ENCODE results near the gene PTPRN2.
"Not testable (repeated sequence)": the region's sequence is repeated elsewhere in the genome, so short reads cannot be mapped to it uniquely, and the experiment has no call there.

Gene PTPRN2

DNA sequence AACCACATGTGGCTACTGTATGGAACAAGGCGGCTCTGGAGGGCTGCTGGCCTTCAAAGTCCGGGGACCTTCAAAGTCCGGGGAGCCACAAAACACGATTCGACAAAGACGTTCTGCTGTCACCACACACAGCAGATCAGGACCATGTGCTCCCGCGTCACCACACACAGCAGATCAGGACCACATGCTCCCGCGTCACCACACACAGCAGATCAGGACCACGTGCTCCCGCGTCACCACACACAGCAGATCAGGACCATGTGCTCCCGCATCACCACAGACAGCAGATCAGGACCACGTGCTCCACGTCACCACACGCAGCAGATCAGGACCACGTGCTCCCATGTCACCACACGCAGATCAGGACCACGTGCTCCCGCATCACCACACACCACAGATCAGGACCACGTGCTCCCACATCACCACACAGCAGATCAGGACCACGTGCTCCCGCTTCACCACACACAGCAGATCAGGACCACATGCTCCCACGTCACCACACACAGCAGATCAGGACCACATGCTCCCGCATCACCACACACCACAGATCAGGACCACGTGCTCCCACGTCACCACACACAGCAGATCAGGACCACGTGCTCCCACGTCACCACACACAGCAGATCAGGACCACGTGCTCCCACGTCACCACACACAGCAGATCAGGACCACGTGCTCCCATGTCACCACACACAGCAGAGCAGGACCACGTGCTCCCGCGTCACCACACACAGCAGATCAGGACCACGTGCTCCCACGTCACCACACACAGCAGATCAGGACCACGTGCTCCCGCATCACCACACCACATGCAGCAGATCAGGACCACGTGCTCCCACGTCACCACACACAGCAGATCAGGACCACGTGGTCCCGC, 1024.9 kb downstream of the PTPRN2 start:
- peak; percentile 75 for FAIRE-seq
- not testable (repeated sequence) for DNase-seq (ENCODE audit: insufficient read length, low spot score)

DNA sequence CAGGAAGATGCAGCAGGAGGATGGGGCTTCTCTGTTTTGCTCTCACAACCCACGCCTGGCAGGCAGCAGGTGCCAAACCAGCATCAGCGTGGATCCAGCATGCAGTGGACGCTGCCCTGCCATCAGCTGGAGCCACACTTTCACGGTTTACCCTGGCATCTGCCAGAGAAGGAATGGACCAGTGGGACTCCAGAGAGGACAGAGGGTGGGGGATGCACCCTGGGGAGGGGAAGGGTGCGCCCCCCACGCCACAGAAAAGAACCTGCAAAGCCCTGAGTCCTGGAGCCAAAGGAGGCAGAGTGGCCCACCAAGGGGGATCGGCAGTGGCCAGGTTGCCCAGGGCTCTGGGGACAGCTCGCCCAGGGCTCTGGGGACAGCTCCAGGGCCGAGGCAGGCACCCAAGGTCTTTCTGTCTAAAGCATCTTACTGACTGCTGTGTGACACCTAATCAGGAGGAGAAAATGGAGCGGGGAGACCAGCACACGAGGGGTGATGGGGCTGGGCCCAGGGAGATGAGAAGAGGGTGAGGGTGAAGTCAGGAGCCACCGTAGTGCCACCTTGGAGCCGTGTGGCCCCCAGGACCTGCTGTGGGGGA, 1025.7 kb downstream of the PTPRN2 start:
- DNase-seq (ENCODE audit: insufficient read length, low spot score) (no peak), FAIRE-seq (no peak)

DNA sequence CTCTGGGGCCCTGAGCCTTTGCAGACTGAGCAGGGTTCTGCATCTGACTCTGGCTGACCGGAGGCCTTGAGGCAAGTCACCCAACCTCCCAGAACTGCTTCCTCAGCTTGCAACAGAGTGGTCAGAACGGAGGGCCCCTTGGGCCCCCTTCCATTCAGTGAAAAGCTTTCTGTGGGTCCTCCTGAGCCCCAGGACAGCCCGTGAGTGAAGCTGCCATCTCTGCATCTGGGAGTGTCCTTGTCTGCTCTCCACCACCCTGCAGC, 1026.2 kb downstream of the PTPRN2 start:
- FAIRE-seq = no peak
- DNase-seq (ENCODE audit: insufficient read length, low spot score) = no peak

DNA sequence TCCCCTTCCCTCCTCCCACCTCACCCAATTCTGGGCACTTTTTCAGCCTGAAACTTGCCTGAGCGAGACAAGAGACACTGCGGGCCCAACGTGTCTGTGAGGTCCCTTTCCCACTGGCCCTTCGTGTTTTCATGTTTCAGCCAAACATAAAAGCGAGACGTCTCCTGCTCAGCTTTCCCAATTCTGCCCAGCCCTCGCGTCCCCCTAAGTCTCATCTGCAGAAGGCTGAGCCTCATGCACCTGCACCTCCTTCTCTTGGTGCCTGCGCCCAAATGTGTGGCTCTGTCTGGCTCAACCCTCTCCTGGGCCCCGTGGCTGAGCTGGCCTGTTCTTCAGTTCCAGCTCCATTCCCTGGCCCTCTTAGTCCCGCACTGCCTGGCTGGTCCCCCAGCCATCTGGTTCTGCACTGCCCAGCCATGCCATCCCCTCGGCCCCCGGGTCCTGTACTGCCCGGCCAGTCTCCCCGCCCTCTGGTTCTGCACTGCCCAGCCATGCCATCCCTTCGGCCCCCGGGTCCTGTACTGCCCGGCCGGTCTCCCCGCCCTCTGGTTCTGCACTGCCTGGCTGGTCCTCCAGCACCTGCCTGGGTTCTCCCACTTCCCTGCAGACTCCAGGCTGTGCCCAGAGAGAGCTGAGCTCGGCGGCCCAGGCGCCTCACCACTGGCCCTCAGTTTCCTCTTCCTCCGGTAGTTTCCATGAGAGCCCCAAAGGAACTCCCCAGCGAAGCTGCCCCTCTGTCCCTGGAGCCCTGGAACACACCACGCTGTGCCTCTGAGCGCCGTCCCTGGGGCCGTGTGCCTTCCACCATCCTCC, 1026.7 kb downstream of the PTPRN2 start:
- DNase-seq (ENCODE audit: insufficient read length, low spot score) (no peak), FAIRE-seq (no peak)

DNA sequence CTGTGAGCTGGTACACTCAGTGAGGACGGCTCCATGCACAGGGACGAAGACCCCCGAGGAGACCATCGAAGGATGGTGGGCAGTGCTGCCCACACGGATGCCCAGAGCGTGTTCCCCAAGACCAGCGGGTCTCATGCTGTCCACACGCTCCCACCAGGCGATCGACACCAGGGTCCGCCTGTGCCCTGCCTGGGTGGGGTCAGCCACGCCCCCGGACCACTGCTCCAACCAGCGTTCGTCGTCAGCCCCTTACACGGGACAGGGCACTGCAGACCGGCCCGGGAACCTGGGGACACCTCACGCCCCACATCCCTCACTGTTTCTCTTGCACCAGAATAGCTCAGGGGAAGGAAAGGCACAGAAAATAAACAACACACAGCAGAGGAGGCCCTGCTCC, 1027.4 kb downstream of the PTPRN2 start:
- no peak for DNase-seq (ENCODE audit: insufficient read length, low spot score)
- FAIRE-seq = no peak

DNA sequence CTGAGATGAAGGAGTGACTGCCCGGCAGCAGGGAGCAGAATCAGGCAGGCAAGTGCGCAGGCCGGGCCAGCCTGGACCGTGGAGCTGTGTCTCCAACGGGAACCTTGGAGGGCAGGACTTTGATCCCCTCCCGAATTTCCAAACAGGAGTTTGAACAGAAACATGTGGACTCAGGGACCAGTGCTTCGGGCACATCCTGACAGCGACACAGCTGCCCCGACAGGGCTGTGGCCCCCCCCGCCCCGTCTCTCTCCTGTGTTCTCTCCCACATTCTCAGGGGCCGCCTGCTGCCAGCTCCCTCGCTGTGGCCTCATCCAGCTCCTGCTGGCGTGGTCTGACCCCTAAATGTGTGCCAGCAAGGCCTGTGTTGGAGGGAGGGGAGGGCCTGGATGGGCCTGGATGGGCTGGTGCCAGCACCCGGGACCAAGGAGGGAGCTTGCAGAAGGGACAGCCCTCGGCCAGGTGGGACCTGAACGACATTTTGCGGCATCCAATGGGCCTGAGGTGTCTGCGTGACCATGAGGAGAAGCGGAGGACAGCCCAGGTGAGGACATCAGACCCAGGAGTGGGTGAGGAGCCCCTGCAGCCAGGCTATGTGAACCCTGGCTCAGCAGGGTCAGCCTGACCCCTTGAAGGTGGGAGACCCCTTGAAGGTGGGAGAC, 1027.9 kb downstream of the PTPRN2 start:
- FAIRE-seq = no peak

DNA sequence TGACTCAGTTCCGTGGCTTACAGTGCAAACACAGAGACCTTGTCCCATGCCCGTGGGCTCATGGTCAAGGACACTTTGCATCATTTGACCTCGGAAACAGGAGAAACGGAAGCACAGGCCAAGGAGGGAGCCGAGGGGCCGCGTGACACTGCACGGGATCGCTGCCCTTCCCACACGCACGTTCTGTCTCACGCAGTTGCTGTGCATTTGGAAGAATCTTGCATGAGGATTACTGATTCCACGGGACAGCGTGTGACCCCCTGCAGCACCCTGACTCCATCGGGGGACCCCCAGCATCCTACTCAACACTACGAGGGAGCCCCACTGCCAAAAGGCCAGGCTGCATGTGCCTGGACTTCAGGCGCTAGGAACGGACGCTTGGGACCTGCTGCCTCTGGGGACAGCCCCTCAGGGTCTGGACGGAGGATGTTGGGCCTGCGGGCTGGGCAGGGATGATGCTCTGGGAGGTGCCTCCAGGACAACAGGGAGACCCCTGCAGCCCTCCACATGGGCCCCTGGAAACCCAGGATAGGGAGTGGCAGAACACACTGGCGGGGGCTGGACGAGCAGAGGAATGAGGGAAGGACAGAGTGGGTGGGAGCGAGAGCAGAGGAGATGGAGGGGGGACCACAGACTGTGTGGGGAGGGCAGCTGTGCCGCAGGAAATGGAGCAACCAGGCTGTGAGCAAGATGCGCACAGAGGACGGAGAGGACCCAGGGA, 1028.6 kb downstream of the PTPRN2 start:
- FAIRE-seq = no peak
- no peak for DNase-seq (ENCODE audit: insufficient read length, low spot score)

More for the DNA sequence above, 1027.9 kb downstream of the PTPRN2 start:
- DNase-seq (ENCODE audit: insufficient read length, low spot score) = no peak

DNA sequence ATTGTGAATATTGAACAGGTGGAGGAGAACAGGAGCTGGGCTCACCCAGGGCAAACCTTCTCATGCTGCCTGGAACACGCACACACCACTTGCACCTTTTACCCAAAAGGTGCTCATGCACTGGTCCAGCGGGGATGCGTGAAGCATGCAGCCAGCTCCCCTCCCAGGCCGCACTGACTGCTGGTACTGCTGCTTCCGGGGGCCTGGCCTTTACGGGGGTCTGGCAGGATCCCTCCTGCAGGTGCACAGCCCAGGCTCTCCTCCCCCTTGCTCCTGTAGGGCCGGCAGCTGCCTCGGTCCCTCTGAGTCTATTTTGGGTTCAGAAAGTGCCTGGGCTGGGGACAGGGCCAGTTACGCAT, 1029.1 kb downstream of the PTPRN2 start:
- DNase-seq (ENCODE audit: insufficient read length, low spot score) = no peak
- no peak for FAIRE-seq

DNA sequence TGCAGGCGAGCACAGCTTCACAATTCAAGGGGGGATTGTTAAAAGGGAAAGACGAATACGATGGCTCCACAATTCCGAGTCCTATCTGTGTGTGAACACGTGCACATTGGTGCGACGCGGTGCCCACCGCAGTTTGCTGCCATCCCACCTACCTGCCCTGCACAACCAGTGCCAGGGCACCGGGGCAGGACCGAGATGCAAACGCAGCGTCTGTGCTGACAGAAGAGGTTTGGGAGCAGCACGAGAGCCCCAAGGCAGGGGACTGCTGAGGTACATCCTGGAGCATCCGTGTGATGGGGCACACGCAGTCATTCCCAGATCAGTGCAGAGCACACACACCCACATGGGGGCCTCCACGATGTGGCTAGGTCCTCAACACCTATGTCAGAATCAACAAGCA, 1029.6 kb downstream of the PTPRN2 start:
- DNase-seq (ENCODE audit: insufficient read length, low spot score) (no peak), FAIRE-seq (no peak)

DNA sequence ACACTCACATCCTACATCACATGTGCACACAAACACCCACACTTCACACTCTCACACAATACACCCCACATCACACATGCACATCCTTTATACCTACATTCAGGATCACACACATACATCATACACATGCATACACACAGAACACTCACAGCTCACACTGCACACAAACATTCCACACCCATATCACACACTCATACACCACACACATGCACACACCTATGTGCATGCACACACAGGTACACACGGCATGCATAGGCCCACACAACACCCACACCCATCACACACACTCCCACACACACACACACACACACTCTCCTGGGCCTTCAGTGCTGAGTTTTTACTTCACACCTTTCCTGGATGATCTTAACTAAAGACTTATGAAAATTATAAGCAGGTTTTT, 1030.4 kb downstream of the PTPRN2 start:
- DNase-seq (ENCODE audit: insufficient read length, low spot score) (no peak), FAIRE-seq (no peak)

DNA sequence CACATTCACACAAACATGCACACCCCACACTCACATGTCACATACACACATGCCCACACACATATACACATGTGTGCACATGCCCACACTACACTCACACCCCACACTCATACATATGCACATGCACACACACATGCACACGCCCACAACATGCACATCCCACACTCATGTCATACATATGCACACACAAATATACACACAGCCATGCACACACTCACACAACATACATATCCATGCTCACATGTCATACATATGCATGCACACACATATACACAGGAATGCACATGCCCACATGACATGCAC, 1031.0 kb downstream of the PTPRN2 start:
- DNase-seq (ENCODE audit: insufficient read length, low spot score) = no peak
- no peak for FAIRE-seq

DNA sequence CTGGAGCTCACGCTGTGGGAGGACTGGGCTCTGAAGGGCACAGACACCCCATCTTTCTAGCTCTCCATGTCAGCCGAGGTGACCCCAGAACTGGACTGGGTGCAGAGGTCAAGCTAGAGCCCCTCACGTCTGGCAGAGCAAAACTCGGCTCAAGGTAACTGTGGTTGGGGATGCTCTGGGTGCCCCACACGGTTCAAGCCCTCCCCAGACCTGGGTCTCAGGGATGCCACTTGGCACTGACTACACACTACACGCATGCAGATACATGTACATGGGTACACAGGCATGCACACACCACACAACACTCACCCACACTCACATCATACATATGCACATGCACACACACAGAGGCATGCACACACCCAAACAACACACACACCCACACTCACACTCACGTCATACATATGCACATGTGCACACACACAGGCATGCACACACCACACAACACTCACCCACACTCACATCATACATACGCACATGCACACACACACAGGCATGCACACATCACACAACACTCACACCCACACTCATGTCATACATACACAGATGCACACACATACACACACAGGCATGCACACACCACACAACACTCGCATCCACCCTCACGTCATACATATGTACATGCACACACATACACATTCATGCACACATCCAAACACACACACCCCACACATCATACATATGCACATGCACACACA, 1031.5 kb downstream of the PTPRN2 start:
- peak; percentile 96 for FAIRE-seq
- no peak for DNase-seq (ENCODE audit: insufficient read length, low spot score)

DNA sequence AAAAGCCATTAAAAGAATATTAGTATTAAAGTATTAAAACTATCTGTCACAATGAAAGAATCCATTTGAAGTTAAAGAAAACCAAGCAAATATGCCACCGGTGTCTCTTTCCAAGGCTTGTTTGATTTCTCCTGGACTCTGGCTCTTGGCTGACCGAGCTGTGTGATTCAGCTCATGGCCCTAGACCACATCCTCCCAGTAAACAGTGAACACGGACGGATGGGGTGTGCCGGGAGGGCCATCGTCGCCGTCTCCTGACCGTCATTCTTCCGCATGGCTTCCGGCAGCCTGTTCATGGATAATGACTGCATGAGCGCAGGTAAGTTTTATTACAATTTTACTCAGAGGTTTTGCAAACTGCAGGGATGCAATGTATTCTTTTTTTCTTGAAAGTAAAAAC, 1032.3 kb downstream of the PTPRN2 start:
- no peak for FAIRE-seq
- no peak for DNase-seq (ENCODE audit: insufficient read length, low spot score)

DNA sequence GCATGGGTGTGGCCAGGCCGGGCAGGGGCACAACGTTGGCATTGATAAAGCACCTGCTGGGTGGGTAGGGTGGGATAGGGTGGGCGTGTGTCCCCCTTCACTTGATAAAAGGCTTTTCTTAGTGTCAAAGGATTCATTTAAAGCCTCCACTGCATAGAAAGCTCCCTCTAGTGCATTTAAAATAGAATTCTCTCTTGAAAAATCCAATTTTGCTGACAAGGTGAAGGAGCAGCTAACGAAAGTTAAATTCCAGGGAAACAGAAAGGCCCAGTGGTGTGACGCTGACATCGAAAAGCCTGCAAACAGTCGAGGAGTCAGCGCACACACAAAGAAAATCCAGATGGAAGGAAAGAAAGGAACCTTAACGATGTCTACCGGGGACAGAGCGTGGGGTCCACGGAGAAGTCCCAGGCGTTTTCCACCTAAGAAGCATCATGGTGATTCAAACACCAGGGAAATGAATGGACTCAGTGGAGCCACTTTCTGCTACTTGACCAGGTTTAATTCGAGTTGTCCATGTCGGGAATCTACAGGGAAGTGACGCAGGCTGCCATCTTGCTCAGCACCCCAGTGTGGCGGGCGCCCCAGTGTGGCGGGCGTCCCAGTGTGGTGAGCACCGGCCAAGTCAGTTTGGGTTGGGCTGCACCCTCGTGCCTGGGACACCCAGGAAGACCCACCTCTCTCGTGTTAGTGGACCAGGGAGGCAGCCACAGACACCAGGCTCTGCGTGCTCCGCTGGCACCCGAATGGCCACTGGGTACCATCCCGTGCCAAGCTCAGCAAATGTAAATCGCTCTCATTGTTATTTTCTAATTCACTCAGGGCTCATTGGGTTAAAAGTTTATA, 1033.0 kb downstream of the PTPRN2 start:
- no peak for DNase-seq (ENCODE audit: insufficient read length, low spot score)
- no peak for FAIRE-seq

DNA sequence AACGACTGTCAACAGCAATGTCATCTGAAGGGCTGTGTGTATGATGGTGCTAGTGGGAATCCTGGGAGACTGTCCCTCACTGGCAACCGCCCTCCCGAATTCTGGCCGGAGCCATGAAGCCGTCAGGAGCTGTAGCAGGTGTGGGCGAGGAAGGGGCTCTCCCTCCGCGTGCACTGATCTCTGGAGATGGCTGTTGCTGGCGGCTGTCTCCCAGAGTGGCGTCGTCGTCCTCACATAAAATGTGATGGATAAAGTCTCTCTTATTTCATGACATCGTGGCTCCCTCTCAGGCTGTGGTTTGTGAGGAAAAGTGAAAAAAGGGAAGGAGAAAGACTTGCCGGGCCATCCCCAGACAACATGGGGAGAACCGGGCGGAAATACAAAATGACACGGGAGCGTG, 1034.4 kb downstream of the PTPRN2 start:
- DNase-seq (ENCODE audit: insufficient read length, low spot score) = no peak
- no peak for FAIRE-seq

DNA sequence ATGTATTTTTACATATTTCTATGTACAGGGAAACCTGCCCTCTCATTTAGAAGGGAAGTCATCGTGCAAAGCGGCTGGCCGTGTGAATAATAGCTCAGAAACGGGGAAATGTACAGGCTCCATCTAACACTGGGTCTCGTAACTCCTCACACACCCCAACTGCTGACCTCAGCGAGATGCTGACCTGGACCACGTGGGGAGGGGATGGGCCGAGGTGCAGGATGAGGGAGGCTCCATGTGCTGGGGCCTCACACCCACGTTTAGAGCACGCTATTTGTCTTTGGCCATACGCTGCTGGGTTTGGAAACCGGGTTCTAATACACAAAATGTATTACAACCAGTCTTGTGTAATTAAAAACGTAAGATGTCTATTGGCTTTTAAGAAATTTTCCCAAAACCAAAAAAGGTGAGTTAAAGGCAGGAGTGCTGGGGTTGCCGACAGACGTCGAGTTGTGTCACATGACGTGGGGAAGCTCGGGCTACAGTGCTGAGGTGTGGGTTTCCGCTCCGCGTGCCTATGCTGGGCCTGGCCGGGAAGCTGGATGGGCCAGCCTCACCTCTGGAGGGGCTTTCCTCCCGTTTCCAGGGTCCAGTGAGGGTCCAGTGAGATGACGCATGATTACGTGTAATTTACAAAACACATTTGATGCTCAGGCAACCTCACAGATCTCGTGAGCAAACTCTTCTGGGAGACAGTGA, 1035.2 kb downstream of the PTPRN2 start:
- no peak for FAIRE-seq
- DNase-seq (ENCODE audit: insufficient read length, low spot score) = no peak

DNA sequence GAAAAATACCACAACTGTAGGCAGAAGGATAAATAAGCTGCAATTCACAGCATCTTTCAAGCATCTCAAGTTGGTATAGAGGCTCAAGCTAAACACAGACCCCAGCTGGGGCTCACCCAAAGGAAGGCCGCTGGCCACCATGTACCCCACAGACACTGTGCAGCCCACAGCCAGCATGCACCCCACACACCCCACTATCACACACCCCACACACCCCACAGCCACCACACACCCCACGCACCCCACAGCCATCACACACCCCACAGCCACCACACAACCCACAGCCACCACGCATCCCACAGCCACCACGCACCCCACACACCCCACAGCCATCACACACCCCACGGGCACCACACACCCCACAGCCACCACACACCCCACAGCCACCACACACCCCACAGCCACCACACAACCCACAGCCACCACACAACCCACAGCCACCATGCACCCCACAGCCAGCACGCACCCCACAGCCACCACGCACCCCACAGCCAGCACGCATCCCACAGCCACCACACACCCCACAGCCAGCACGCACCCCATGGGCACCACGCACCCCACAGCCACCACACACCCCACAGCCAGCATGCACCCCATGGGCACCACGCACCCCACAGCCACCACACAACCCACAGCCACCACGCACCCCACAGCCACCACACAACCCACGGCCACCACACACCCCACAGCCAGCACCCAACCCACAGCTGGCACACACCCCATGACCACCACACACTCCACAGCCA, 1036.1 kb downstream of the PTPRN2 start:
- DNase-seq (ENCODE audit: insufficient read length, low spot score) (no peak), FAIRE-seq (no peak)
